ENCODE results near the gene LSM4. TPM values are rescaled to one million over a fixed set of nuclear protein-coding genes. Genes with fewer than 3 reads are reported as not detected.

The LSM4 gene
- total and polyA plus RNA-seq, 2 of the 13 experiments (the other 11 are each of a cell fraction or from before 2014, with no cell fraction given): 65.8 to 166 TPM

- TF ChIP-seq HNRNPLL (IDR thresholded peaks at IDR 0.05; ENCODE audit: low read depth, low read length, poor library complexity, severe bottlenecking) (peak; percentile 83), ZNF644 (CRISPR knock-in tag; IDR thresholded peaks at IDR 0.05; ENCODE audit: low read depth) (no peak), DMTF1 (CRISPR knock-in tag; IDR thresholded peaks at IDR 0.05) (no peak), CBX2 (IDR thresholded peaks at IDR 0.05; ENCODE audit: low read depth, low read length) (no peak), CBX2 (CRISPR knock-in tag; IDR thresholded peaks at IDR 0.05; ENCODE audit: low read depth) (no peak), GZF1 (CRISPR knock-in tag; IDR thresholded peaks at IDR 0.05) (no peak), ZNF746 (CRISPR knock-in tag; IDR thresholded peaks at IDR 0.05) (peak; percentile 33; the same call in 1 of the 2 replicates), MED1 (CRISPR knock-in tag; IDR thresholded peaks at IDR 0.05) (peak; percentile 67), TFAP4 (IDR thresholded peaks at IDR 0.05; ENCODE audit: borderline replicate concordance, low read depth) (peak; percentile 51; the same call in 1 of the 2 replicates), ZC3H4 (CRISPR knock-in tag; IDR thresholded peaks at IDR 0.05; ENCODE audit: borderline replicate concordance) (no peak), PHF20 (CRISPR knock-in tag; IDR thresholded peaks at IDR 0.05) (no peak; the same call in 1 of the 2 replicates), BHLHE40 (IDR thresholded peaks at IDR 0.05; ENCODE audit: low read length) (peak; percentile 19; the same call in 1 of the 2 replicates), ELF1 (CRISPR knock-in tag; IDR thresholded peaks at IDR 0.05) (peak; percentile 46; the same call in 1 of the 2 replicates), MED13 (CRISPR knock-in tag; IDR thresholded peaks at IDR 0.05) (0 out of 2 replicates have a peak, but pooled peaks have one; percentile 40), ZNF839 (CRISPR knock-in tag; IDR thresholded peaks at IDR 0.05; ENCODE audit: borderline replicate concordance) (no peak), TBL1XR1 (IDR thresholded peaks at IDR 0.05; ENCODE audit: borderline replicate concordance, low read length, partially characterized antibody) (peak; percentile 76), DMAP1 (CRISPR knock-in tag; IDR thresholded peaks at IDR 0.05) (peak; percentile 7; the same call in 1 of the 2 replicates), STAT5B (CRISPR knock-in tag; IDR thresholded peaks at IDR 0.05) (no peak), ZNF451 (CRISPR knock-in tag; IDR thresholded peaks at IDR 0.05) (0 out of 2 replicates have a peak, but pooled peaks have one; percentile 32), MBNL3 (CRISPR knock-in tag; conservative IDR thresholded peaks at IDR 0.05) (no peak), MTF2 (CRISPR knock-in tag; IDR thresholded peaks at IDR 0.05; ENCODE audit: borderline replicate concordance) (no peak), SKI (IDR thresholded peaks at IDR 0.05; ENCODE audit: partially characterized antibody) (peak; percentile 29)
- TF ChIP-seq, protein P1, sequence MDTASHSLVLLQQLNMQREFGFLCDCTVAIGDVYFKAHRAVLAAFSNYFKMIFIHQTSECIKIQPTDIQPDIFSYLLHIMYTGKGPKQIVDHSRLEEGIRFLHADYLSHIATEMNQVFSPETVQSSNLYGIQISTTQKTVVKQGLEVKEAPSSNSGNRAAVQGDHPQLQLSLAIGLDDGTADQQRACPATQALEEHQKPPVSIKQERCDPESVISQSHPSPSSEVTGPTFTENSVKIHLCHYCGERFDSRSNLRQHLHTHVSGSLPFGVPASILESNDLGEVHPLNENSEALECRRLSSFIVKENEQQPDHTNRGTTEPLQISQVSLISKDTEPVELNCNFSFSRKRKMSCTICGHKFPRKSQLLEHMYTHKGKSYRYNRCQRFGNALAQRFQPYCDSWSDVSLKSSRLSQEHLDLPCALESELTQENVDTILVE (CRISPR knock-in tag; IDR thresholded peaks at IDR 0.05): 0 out of 2 replicates have a peak, but pooled peaks have one; percentile 31
- TF ChIP-seq, protein P2, sequence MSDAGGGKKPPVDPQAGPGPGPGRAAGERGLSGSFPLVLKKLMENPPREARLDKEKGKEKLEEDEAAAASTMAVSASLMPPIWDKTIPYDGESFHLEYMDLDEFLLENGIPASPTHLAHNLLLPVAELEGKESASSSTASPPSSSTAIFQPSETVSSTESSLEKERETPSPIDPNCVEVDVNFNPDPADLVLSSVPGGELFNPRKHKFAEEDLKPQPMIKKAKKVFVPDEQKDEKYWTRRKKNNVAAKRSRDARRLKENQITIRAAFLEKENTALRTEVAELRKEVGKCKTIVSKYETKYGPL (CRISPR knock-in tag; IDR thresholded peaks at IDR 0.05): no peak
- TF ChIP-seq, protein P3, sequence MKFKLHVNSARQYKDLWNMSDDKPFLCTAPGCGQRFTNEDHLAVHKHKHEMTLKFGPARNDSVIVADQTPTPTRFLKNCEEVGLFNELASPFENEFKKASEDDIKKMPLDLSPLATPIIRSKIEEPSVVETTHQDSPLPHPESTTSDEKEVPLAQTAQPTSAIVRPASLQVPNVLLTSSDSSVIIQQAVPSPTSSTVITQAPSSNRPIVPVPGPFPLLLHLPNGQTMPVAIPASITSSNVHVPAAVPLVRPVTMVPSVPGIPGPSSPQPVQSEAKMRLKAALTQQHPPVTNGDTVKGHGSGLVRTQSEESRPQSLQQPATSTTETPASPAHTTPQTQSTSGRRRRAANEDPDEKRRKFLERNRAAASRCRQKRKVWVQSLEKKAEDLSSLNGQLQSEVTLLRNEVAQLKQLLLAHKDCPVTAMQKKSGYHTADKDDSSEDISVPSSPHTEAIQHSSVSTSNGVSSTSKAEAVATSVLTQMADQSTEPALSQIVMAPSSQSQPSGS (CRISPR knock-in tag; IDR thresholded peaks at IDR 0.05): peak; percentile 49; the same call in 1 of the 2 replicates
Observed at GRCh38 chr19:18279516-18280246, 43.2 kb downstream of the LSM4 start (continued).
